ENCODE results near the gene JARID2. TPM values are rescaled to one million over a fixed set of nuclear protein-coding genes. Genes with fewer than 3 reads are reported as not detected.

The JARID2 gene
- total and polyA plus RNA-seq, 8 donors, result 2.4 to 42.6 (median 11.5) TPM

GRCh38 chr6:15544321-15544900 is 298.5 kb downstream of the JARID2 start:
- no peak overlapping the region for H3K27ac ChIP-seq
- peaks cover 0 to 20% (median 8%) of the 10 kb centered on the region in 4 donors for H3K4me1 ChIP-seq
- intact Hi-C loops (cut with DNase I; ENCODE audit: low total_unique reads), result no loop called here
- WGBS, 5 donors, result 93 to 98% (median 96%) methylated on average over 4 of the region's 4 CpGs
- no peak for DNase-seq
- no peaks in the 10 kb centered on the region for H3K36me3 ChIP-seq
- H3K27me3 ChIP-seq, result no peaks in the 10 kb centered on the region
- peaks cover 0 to 10% (median 5%) of the 10 kb centered on the region in 4 donors for H3K9me3 ChIP-seq
- H3K4me3 ChIP-seq, result no peak overlapping the region
- TF ChIP-seq EP300 (IDR thresholded peaks at IDR 0.05) (no peak), POLR2AphosphoS5 (IDR thresholded peaks at IDR 0.05) (no peak), CTCF (IDR thresholded peaks at IDR 0.05) (no peak), POLR2A (IDR thresholded peaks at IDR 0.05) (no peak)

DNA sequence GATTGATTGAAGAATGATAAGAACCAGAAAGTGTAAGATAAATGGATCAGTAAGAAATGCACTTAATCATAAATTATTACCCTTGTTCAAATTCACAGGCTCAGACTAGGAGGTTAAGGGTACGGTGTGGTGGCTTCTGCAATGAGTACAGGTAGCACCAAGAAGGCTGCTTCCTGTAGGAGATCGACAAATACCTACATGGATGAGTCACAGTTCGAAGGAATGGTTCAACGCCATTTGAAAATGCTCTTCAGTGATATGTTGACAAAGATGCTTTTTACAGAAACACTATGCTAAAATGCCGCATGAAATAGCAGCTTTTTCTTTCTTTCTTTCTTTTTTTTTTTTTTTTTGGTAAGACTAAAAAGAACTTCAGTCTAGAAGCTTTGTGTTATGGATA is 300.7 kb downstream of the JARID2 start:
- no peak for TF ChIP-seq POLR2AphosphoS5 (IDR thresholded peaks at IDR 0.05)
- TF ChIP-seq EP300 (IDR thresholded peaks at IDR 0.05), result no peak
- no peak for TF ChIP-seq CTCF (IDR thresholded peaks at IDR 0.05)
- TF ChIP-seq POLR2A (IDR thresholded peaks at IDR 0.05), result no peak
- no peak overlapping the region for H3K27ac ChIP-seq
- no peaks in the 10 kb centered on the region for H3K36me3 ChIP-seq
- H3K9me3 ChIP-seq, result peaks cover 0 to 10% (median 5%) of the 10 kb centered on the region in 4 donors
- 90 to 98% (median 95%) methylated on average over 5 of the region's 5 CpGs for WGBS, 5 donors
- H3K27me3 ChIP-seq, result no peaks in the 10 kb centered on the region
- DNase-seq, result no peak
- H3K4me3 ChIP-seq, result no peak overlapping the region
- H3K4me1 ChIP-seq, result peaks cover 0 to 31% (median 13%) of the 10 kb centered on the region in 4 donors
- intact Hi-C loops (cut with DNase I; ENCODE audit: low total_unique reads), result no loop called here

- DNase-seq, result peak in 1 of 2 donors; percentile 32
- peaks cover 0 to 10% (median 5%) of the 10 kb centered on the region in 4 donors for H3K9me3 ChIP-seq
- H3K36me3 ChIP-seq, result no peaks in the 10 kb centered on the region
- H3K27ac ChIP-seq, result no peak overlapping the region
- intact Hi-C loops (cut with DNase I; ENCODE audit: low total_unique reads), result no loop called here
- no peaks in the 10 kb centered on the region for H3K27me3 ChIP-seq
- no peak overlapping the region for H3K4me3 ChIP-seq
- WGBS, 5 donors, result 33 to 61% (median 37%) methylated on average over 5 of the region's 5 CpGs
- TF ChIP-seq EP300 (IDR thresholded peaks at IDR 0.05), result no peak
- TF ChIP-seq CTCF (IDR thresholded peaks at IDR 0.05), result no peak
- no peak for TF ChIP-seq POLR2AphosphoS5 (IDR thresholded peaks at IDR 0.05)
- H3K4me1 ChIP-seq, result peaks cover 0 to 36% (median 14%) of the 10 kb centered on the region in 4 donors
Measured at GRCh38 chr6:15547400-15547799, 301.5 kb downstream of the JARID2 start.

DNA sequence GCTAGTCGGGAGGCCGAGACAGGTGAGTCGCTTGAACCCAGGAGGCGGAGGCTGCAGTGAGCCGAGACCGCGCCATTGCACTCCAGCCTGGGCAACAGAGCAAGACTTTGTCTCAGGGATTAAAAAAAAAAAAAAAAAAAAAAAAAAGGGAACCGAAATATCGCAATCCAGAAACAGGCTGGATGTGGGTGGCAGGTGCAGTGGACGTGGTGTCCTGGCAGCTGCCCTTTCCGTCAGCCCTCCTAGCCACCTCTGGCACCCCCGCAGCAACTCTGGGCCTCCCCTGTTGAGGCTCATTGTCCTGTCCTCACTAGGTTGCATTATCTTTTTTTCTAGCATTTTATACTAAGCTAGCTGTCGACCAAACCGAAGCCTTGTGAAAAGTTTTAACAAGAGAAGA is 303.5 kb downstream of the JARID2 start:
- TF ChIP-seq POLR2A (IDR thresholded peaks at IDR 0.05) (no peak), POLR2AphosphoS5 (IDR thresholded peaks at IDR 0.05) (no peak), EP300 (IDR thresholded peaks at IDR 0.05) (no peak), CTCF (IDR thresholded peaks at IDR 0.05) (no peak)
- 89 to 95% (median 89%) methylated on average over 12 to 14 of the region's 14 CpGs for WGBS, 5 donors
- Histone ChIP-seq H3K4me3 (no peak overlapping the region), H3K9me3 (peaks cover 0 to 2% (median under 1%) of the 10 kb centered on the region in 4 donors), H3K27me3 (no peaks in the 10 kb centered on the region), H3K4me1 (peaks cover 0 to 40% (median 14%) of the 10 kb centered on the region in 4 donors), H3K27ac (no peak overlapping the region), H3K36me3 (no peaks in the 10 kb centered on the region)
- DNase-seq, result no peak
- intact Hi-C loops (cut with DNase I; ENCODE audit: low total_unique reads), result no loop called here
